Measurements from ENCODE around the gene MRM2. TPM values are rescaled to one million over a fixed set of nuclear protein-coding genes. Genes with fewer than 3 reads are reported as not detected.

Gene MRM2
- total and polyA plus RNA-seq, 10 of the 15 experiments (the other 5 are each of a cell fraction or from before 2014, with no cell fraction given): 43.2 to 128 (median 71.4) TPM

GRCh38 chr7:2258661-2259365 is 16.8 kb upstream of the MRM2 start (continued):
- 0 out of 2 replicates have a peak, but pooled peaks have one; percentile 33 for TF ChIP-seq ZNF687 (IDR thresholded peaks at IDR 0.05)
- no peak for TF ChIP-seq SMAD1 (IDR thresholded peaks at IDR 0.05; ENCODE audit: low read depth, partially characterized antibody)
- TF ChIP-seq, protein P1, sequence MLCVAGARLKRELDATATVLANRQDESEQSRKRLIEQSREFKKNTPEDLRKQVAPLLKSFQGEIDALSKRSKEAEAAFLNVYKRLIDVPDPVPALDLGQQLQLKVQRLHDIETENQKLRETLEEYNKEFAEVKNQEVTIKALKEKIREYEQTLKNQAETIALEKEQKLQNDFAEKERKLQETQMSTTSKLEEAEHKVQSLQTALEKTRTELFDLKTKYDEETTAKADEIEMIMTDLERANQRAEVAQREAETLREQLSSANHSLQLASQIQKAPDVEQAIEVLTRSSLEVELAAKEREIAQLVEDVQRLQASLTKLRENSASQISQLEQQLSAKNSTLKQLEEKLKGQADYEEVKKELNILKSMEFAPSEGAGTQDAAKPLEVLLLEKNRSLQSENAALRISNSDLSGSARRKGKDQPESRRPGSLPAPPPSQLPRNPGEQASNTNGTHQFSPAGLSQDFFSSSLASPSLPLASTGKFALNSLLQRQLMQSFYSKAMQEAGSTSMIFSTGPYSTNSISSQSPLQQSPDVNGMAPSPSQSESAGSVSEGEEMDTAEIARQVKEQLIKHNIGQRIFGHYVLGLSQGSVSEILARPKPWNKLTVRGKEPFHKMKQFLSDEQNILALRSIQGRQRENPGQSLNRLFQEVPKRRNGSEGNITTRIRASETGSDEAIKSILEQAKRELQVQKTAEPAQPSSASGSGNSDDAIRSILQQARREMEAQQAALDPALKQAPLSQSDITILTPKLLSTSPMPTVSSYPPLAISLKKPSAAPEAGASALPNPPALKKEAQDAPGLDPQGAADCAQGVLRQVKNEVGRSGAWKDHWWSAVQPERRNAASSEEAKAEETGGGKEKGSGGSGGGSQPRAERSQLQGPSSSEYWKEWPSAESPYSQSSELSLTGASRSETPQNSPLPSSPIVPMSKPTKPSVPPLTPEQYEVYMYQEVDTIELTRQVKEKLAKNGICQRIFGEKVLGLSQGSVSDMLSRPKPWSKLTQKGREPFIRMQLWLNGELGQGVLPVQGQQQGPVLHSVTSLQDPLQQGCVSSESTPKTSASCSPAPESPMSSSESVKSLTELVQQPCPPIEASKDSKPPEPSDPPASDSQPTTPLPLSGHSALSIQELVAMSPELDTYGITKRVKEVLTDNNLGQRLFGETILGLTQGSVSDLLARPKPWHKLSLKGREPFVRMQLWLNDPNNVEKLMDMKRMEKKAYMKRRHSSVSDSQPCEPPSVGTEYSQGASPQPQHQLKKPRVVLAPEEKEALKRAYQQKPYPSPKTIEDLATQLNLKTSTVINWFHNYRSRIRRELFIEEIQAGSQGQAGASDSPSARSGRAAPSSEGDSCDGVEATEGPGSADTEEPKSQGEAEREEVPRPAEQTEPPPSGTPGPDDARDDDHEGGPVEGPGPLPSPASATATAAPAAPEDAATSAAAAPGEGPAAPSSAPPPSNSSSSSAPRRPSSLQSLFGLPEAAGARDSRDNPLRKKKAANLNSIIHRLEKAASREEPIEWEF (IDR thresholded peaks at IDR 0.05; ENCODE audit: insufficient replicate concordance, low read depth, low read length): no peak
- peak; percentile 21 for TF ChIP-seq MEF2B (IDR thresholded peaks at IDR 0.05; ENCODE audit: partially characterized antibody, poor library complexity, severe bottlenecking)
- TF ChIP-seq NBN (IDR thresholded peaks at IDR 0.05): peak; percentile 63
- TF ChIP-seq GATAD2B (conservative IDR thresholded peaks at IDR 0.05; ENCODE audit: low read depth): peak; percentile 84
